ENCODE measurements around the gene HOXC9.

GRCh38 chr12:54037360-54038283 is 37.7 kb downstream of the HOXC9 start:
- TF ChIP-seq CTCF (IDR thresholded peaks at IDR 0.05) = no peak
- TF ChIP-seq POLR2A (IDR thresholded peaks at IDR 0.05) = no peak
